Sigmoid colon (tissue), 7 donors: ENCODE data around the gene OR14I1. TPM values are rescaled to one million over a fixed set of nuclear protein-coding genes. Genes with fewer than 3 reads are reported as not detected.

Experiments
- DNase-seq: peaks from one replicate; pipeline ENCODE4 v3.0.0-alpha.2; 2019
- H3K27ac ChIP-seq, 4 donors: fragments of 200-600 bp; sonication (generic); one replicate each; pipeline ENCODE4 v1.5.1; 2016 to 2019; ENCODE audit warnings: mild to moderate bottlenecking in 1 of 4
- H3K27me3 ChIP-seq, 3 donors: fragments of 200-600 bp; sonication (generic); one replicate each; pipeline ENCODE4 v1.5.1; 2019; ENCODE audit warnings: mild to moderate bottlenecking in 1 of 3
- H3K36me3 ChIP-seq, 4 donors: fragments of 200-600 bp; sonication (generic); one replicate each; pipeline ENCODE4 v1.5.1; 2016 to 2019
- H3K4me1 ChIP-seq, 4 donors: fragments of 200-600 bp; sonication (generic); one replicate each; pipeline ENCODE4 v1.5.1; 2017 to 2019
- H3K4me3 ChIP-seq, 4 donors: fragments of 200-600 bp; sonication (generic); one replicate each; pipeline ENCODE4 v1.5.1; 2017 to 2019; ENCODE audit warnings: mild to moderate bottlenecking in 2 of 4, moderate library complexity in 1 of 4
- H3K9me3 ChIP-seq, 4 donors: fragments of 200-600 bp in 3 of 4; sonication (generic) in 3 of 4; one replicate each; pipeline versions ENCODE4 v1.5.1 to v1.6.1; 2013 to 2019
- EP300 ChIP-seq, 4 donors: sonication (generic); formaldehyde crosslinking; IDR thresholded peaks; one replicate each; pipeline ENCODE4 v1.6.1; 2017; ENCODE audit warnings: antibody characterized with exemption in 4 of 4
- POLR2A ChIP-seq, 2 donors: fragments of 450-650 bp; IDR thresholded peaks; one replicate each; pipeline ENCODE4 v1.6.1; 2016; ENCODE audit warnings: antibody characterized with exemption in 2 of 2, mild to moderate bottlenecking in 2 of 2, moderate library complexity in 2 of 2
- POLR2AphosphoS5 ChIP-seq, 4 donors: sonication (generic); formaldehyde crosslinking; IDR thresholded peaks; one replicate each; pipeline ENCODE4 v1.6.1; 2017; ENCODE audit warnings: antibody characterized with exemption in 4 of 4
- WGBS, 2 donors: extraction: QIAGEN DNeasy Blood & Tissue Kit; methylation state at CpG; one replicate each; pipeline ENCODE4 v1.1.7; 2013; 5-methylcytosine and 5-hydroxymethylcytosine counted together
- intact Hi-C: fragments of 100-400 bp; cut with DNase I; formaldehyde crosslinking; loops from one replicate; pipeline ENCODE4 v1.15.1; 2023
- polyA plus RNA-seq, 3 donors: library from polyadenylated mRNA; stranded (reverse); fragments of 200-250 nt; gene quantifications; one replicate each; pipeline ENCODE4 v1.2.3, GENCODE V29; 2013
- total RNA-seq, 4 donors: library from RNA; depleted of rRNA; stranded (reverse); fragments of >200 nt; gene quantifications; one replicate each; pipeline ENCODE4 v1.1.0, GENCODE V29; 2016
- TF ChIP-seq, protein P1 (sequence below), 4 experiments: fragments of 450-650 bp in 3 of 4; fragments of 200-600 bp in 1 of 4; IDR thresholded peaks; one replicate each; pipeline ENCODE4 v1.5.1; 2016 to 2019; ENCODE audit warnings: antibody characterized with exemption in 4 of 4, mild to moderate bottlenecking in 3 of 4, moderate library complexity in 2 of 4
- donor health status: healthy with polysubstance abuse.
- donor health status: Bipolar disorder and iron deficiency.
- donor health status: healthy.

OR14I1 gene
- total and polyA plus RNA-seq, 7 donors, result not detected

DNA sequence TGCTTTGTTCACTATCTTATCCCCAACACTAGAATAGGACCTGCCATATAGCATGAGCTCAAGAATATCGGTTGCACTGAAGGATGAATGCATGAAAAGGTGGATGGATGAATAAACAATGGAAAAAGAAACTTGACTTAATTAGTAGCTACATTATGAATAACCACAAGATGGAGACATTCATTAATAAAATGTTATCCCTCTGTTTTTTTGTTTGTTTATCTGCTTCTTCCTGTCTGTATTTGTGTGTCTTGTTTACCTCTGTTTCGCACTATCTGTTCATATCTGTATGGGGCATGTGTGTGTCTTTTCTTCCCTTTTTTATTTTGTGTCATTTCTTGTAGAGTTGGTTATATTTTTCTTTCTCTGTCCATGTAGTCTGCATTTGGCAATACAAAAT is 1.1 kb upstream of the OR14I1 start:
- intact Hi-C loops, result no loop called here
- WGBS, 2 donors, result 63 to 83% methylated on average over 2 of the region's 2 CpGs
- H3K27ac ChIP-seq, result no peak overlapping the region
- no peaks in the 10 kb centered on the region for H3K27me3 ChIP-seq
- H3K4me3 ChIP-seq, result no peak overlapping the region
- no peaks in the 10 kb centered on the region for H3K9me3 ChIP-seq
- no peaks in the 10 kb centered on the region for H3K36me3 ChIP-seq
- no peak for DNase-seq
- TF ChIP-seq POLR2AphosphoS5 (IDR thresholded peaks at IDR 0.05) (no peak), POLR2A (IDR thresholded peaks at IDR 0.05) (no peak), EP300 (IDR thresholded peaks at IDR 0.05) (no peak)
- TF ChIP-seq, protein P1, sequence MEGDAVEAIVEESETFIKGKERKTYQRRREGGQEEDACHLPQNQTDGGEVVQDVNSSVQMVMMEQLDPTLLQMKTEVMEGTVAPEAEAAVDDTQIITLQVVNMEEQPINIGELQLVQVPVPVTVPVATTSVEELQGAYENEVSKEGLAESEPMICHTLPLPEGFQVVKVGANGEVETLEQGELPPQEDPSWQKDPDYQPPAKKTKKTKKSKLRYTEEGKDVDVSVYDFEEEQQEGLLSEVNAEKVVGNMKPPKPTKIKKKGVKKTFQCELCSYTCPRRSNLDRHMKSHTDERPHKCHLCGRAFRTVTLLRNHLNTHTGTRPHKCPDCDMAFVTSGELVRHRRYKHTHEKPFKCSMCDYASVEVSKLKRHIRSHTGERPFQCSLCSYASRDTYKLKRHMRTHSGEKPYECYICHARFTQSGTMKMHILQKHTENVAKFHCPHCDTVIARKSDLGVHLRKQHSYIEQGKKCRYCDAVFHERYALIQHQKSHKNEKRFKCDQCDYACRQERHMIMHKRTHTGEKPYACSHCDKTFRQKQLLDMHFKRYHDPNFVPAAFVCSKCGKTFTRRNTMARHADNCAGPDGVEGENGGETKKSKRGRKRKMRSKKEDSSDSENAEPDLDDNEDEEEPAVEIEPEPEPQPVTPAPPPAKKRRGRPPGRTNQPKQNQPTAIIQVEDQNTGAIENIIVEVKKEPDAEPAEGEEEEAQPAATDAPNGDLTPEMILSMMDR (IDR thresholded peaks at IDR 0.05), result no peak
- H3K4me1 ChIP-seq, result no peaks in the 10 kb centered on the region

DNA sequence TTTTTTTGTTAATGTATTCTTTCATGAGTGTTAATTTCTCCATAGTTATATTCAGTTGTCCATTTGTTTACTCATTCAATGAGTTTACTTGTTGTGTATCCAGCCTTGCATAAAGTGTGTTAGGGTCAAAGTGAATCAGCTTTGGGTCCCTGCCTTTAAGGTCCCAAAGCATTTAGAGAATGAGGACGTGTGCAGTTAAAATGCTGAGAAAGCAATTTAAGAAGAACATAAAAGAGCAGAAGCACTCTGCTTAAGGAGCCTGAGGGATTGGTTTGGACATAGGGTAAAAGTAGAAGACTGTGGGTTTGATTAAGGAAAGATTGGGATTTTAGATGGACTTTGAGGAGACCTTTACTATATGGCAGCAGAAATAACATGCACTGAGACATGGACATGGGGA is 3.5 kb downstream of the OR14I1 start:
- no peak overlapping the region for H3K27ac ChIP-seq
- TF ChIP-seq, protein P1 (IDR thresholded peaks at IDR 0.05), result no peak
- TF ChIP-seq POLR2A (IDR thresholded peaks at IDR 0.05), result no peak
- TF ChIP-seq POLR2AphosphoS5 (IDR thresholded peaks at IDR 0.05), result no peak
- TF ChIP-seq EP300 (IDR thresholded peaks at IDR 0.05), result no peak
- H3K4me1 ChIP-seq, result peaks cover 0 to 7% (median 0%) of the 10 kb centered on the region in 4 donors
- whole genome bisulfite sequencing, 2 donors, result 68 to 79% methylated on average over 1 of the region's 1 CpG
- H3K4me3 ChIP-seq, result no peak overlapping the region
- no peak for DNase-seq
- no peaks in the 10 kb centered on the region for H3K9me3 ChIP-seq
- H3K36me3 ChIP-seq, result no peaks in the 10 kb centered on the region
- no peaks in the 10 kb centered on the region for H3K27me3 ChIP-seq
- intact Hi-C loops, result no loop called here

DNA sequence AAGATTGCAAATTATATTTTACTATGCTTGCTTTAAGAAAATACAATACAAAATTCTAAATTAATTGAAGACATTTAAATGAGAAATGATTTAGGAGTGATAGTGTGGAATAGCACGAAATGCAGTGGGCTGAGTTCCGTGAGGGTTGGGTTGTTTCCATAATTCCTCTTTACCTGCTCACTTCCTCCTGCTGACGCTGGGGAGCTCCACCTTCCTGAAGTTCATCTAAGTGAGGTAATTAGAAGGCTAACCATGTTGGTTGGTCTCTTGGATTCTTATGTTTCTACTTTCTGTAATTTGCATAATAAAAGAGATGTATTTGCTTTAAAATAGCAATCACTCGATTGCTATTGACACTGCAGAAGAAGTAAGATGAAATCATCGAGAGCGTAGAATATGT is 4.7 kb downstream of the OR14I1 start:
- no peak overlapping the region for H3K4me3 ChIP-seq
- intact Hi-C loops, result no loop called here
- no peaks in the 10 kb centered on the region for H3K36me3 ChIP-seq
- H3K9me3 ChIP-seq, result no peaks in the 10 kb centered on the region
- TF ChIP-seq POLR2A (IDR thresholded peaks at IDR 0.05) (no peak), POLR2AphosphoS5 (IDR thresholded peaks at IDR 0.05) (no peak), EP300 (IDR thresholded peaks at IDR 0.05) (no peak)
- TF ChIP-seq, protein P1 (IDR thresholded peaks at IDR 0.05), result peak in 1 of 4 experiments; percentile 11
- no peak for DNase-seq
- H3K4me1 ChIP-seq, result peaks cover 0 to 7% (median 0%) of the 10 kb centered on the region in 4 donors
- H3K27me3 ChIP-seq, result no peaks in the 10 kb centered on the region
- WGBS, 2 donors, result 53 to 83% methylated on average over 6 of the region's 6 CpGs
- no peak overlapping the region for H3K27ac ChIP-seq

DNA sequence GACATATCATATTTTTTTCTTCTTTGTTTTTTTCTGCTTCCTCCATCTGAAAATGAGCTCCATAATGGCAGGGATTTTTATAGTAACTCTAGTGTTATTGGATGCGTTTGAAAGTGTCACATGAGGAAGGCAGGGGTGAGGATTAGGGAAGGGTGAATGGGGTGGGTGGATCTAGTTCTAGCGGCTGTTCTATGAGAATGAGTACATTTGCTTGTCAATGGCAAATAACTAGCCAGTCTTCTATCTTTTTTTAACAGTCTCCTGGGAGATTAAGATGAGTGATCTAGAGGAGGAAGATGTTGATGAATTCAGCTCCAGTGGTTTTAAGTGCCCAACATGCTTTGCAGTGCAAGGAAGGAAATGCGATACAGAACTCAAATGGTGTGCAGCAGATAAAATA is 5.8 kb downstream of the OR14I1 start:
- peaks cover 0 to 7% (median 0%) of the 10 kb centered on the region in 4 donors for H3K4me1 ChIP-seq
- H3K9me3 ChIP-seq, result no peaks in the 10 kb centered on the region
- no peaks in the 10 kb centered on the region for H3K36me3 ChIP-seq
- no peak for DNase-seq
- intact Hi-C loops, result no loop called here
- H3K27ac ChIP-seq, result no peak overlapping the region
- 79 to 84% methylated on average over 3 of the region's 3 CpGs for WGBS, 2 donors
- TF ChIP-seq, protein P1 (IDR thresholded peaks at IDR 0.05), result no peak
- TF ChIP-seq POLR2AphosphoS5 (IDR thresholded peaks at IDR 0.05) (no peak), EP300 (IDR thresholded peaks at IDR 0.05) (no peak), POLR2A (IDR thresholded peaks at IDR 0.05) (no peak)
- no peaks in the 10 kb centered on the region for H3K27me3 ChIP-seq
- H3K4me3 ChIP-seq, result no peak overlapping the region

DNA sequence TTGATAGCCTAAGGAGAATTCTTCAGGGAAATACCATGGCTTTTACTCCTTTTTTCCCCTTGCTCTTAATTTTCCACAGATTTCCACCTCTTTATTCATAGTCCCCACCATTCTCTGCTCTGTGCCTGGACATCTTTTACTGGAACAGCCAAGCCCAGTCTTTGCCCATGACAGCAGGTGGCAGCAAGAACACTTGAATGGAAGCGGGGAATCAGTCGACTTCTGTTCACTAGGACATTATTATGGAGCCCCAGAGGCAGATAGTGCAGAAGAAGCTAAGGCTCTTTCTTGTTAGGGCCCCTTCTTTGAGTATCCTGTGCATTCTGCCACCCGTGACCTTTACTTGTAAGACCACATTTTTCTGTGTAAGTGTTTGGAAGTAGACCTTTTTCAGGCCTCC is 6.3 kb downstream of the OR14I1 start:
- WGBS, 2 donors, result 43 to 68% methylated on average over 3 of the region's 3 CpGs
- no peak overlapping the region for H3K4me3 ChIP-seq
- peaks cover 0 to 7% (median 0%) of the 10 kb centered on the region in 4 donors for H3K4me1 ChIP-seq
- H3K36me3 ChIP-seq, result no peaks in the 10 kb centered on the region
- intact Hi-C loops, result no loop called here
- no peak for DNase-seq
- TF ChIP-seq, protein P1 (IDR thresholded peaks at IDR 0.05), result no peak
- no peak for TF ChIP-seq POLR2A (IDR thresholded peaks at IDR 0.05)
- no peak for TF ChIP-seq EP300 (IDR thresholded peaks at IDR 0.05)
- no peak for TF ChIP-seq POLR2AphosphoS5 (IDR thresholded peaks at IDR 0.05)
- no peaks in the 10 kb centered on the region for H3K9me3 ChIP-seq
- H3K27me3 ChIP-seq, result no peaks in the 10 kb centered on the region
- no peak overlapping the region for H3K27ac ChIP-seq
